ENCODE results near the gene PPP1R37. TPM values are rescaled to one million over a fixed set of nuclear protein-coding genes. Genes with fewer than 3 reads are reported as not detected.
A peak's percentile ranks its signal among the peaks of the same experiment; 100 is the strongest.

Gene PPP1R37
- total RNA-seq, 2 donors from 2014 or later: 18.1 to 36.3 TPM

DNA sequence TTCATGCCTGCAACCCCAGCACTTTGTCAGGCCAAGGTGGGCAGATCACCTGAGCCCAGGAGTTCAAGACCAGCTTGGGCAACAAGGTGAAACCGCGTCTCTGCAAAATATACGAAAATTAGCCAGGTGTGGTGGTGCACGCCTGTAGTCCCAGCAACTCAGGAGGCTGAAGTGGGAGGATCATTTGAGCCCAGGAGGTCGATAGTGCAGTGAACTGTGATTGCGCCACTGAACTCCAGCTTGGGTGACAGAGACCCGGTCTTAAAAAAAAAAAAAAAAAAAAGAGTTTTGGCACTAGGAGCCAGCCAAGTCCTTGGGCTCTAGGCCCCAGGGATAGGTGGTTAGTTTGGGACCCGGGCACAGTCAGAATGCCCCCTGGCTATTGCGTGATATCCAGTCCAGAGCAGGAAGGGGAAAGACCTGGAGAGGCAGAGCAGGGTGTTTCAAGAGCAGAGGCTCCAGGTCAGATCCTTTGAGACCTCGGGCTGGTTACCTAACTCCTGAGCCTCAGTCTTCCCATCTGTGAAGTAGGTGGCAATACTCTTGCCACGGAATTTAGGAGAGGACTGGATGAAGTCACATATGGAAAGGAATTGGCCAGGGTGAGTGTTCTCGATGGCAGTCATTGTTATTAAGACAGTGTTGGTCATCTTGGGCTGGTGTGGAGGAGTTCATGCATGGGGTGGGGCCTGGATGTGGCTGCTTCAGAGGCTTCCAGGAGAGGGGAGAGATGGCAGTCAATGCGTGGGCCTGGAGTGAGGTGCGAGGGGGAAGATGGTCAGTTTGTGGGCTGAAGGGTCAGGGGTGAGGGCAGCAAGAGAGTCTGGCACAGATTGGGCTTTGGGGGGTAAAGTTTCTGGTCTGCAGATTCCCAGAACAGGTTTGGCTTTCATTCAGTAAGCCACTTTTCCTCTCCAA lies 2.8 kb downstream of the PPP1R37 start:
- H3K27me3 Mint-ChIP-seq: no peaks in the 10 kb centered on the region
- peaks cover 64% of the 10 kb centered on the region in 2 donors for H3K4me1 Mint-ChIP-seq (ENCODE audit: low read depth in 2 of 2)
- H3K36me3 Mint-ChIP-seq: peaks cover 6% of the 10 kb centered on the region
- no peak overlapping the region for H3K4me3 Mint-ChIP-seq
- ATAC-seq: no peak
- peak overlapping the region in 1 of 2 donors; percentile 65 for H3K27ac Mint-ChIP-seq
- no peaks in the 10 kb centered on the region for H3K9me3 Mint-ChIP-seq
- no peak for DNase-seq (ENCODE audit: low spot score)

DNA sequence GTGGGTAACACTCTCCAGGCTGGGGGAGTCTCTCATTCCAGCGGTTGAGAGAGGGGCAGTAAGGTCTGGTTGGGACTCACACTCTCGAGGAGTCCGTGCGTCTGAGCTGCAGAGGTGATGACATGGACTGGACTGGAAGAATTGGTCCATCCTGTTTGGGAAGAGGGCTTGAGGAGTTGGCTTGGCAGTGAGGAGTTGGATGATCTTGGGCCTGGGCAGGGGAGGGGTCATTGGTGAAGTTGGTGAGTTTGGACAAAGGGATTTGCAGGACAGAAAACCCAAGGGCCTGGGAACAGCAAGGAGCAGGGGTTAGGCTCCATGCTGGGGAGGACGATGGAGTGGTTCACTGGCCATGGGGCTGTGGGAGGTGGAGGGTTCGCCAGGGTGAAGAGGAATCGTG lies 3.7 kb downstream of the PPP1R37 start:
- Mint-ChIP-seq H3K9me3 (no peaks in the 10 kb centered on the region), H3K4me3 (peak overlapping the region; percentile 9), H3K4me1 (ENCODE audit: low read depth in 2 of 2) (peaks cover 60 to 62% of the 10 kb centered on the region in 2 donors), H3K36me3 (no peaks in the 10 kb centered on the region), H3K27ac (peak overlapping the region in 1 of 2 donors; percentile 65), H3K27me3 (no peaks in the 10 kb centered on the region)
- ATAC-seq (no peak), DNase-seq (ENCODE audit: low spot score) (no peak)

DNA sequence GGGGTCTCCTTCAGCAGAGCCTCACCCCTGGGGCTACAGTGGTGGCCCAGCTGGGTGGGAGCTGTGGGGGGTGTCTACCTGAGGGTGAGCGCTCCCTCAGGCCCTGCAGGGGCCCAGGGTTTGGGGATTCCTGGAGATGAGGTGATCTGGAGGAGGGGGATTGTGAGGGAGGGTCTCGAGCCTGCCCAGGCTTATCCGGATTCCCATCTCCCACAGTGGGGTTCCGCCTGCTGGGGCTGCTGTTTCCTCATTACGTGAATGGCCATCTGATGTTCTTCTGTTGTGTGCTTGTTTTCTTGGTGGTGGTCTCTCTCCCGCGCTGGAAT lies 4.4 kb downstream of the PPP1R37 start:
- Mint-ChIP-seq H3K9me3 (no peaks in the 10 kb centered on the region), H3K27me3 (no peaks in the 10 kb centered on the region), H3K4me3 (no peak overlapping the region), H3K4me1 (ENCODE audit: low read depth in 2 of 2) (peaks cover 55 to 59% of the 10 kb centered on the region in 2 donors), H3K27ac (no peak overlapping the region), H3K36me3 (no peaks in the 10 kb centered on the region)
- DNase-seq (ENCODE audit: low spot score) (no peak), ATAC-seq (no peak)

DNA sequence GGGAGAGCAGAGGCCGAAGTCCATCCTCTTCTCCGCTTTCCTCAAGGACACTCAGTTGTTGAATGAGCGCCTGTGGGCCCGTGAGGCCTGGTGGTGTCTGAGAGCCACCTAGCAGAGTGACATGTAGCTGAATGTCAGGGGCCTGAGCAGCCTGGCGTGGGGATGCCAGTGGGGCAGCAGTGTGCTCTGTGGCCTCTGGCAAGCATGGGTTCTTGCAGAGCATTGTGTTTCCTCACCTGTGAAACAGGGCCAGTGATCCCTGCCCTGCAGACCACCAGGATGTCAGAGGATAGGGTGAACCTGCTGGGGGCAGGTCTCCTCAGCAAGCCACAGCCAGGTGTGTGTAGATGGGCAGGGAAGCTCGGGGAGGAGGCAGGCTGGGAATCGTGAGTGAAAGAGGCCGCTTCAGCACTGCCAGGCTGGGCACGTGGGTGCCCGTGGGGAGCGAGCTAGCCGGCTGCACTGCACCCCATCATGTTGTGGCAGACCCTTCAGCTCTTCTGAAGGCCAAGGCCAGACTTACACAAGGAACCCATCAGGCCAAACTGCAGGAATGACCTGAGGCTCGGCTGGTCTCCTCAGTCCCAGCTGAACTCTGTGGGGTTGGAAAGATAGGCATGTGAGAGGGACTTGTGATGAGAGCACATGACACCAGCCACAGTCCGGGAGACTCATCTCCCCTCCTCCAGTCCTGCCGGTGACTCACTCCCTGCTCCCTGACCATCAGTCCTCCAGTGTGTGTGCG lies 5.0 kb downstream of the PPP1R37 start:
- Mint-ChIP-seq H3K9me3 (no peaks in the 10 kb centered on the region), H3K27me3 (no peaks in the 10 kb centered on the region), H3K27ac (no peak overlapping the region), H3K36me3 (no peaks in the 10 kb centered on the region), H3K4me1 (ENCODE audit: low read depth in 2 of 2) (peaks cover 55% of the 10 kb centered on the region in 2 donors), H3K4me3 (no peak overlapping the region)
- DNase-seq (ENCODE audit: low spot score) (no peak), ATAC-seq (no peak)

DNA sequence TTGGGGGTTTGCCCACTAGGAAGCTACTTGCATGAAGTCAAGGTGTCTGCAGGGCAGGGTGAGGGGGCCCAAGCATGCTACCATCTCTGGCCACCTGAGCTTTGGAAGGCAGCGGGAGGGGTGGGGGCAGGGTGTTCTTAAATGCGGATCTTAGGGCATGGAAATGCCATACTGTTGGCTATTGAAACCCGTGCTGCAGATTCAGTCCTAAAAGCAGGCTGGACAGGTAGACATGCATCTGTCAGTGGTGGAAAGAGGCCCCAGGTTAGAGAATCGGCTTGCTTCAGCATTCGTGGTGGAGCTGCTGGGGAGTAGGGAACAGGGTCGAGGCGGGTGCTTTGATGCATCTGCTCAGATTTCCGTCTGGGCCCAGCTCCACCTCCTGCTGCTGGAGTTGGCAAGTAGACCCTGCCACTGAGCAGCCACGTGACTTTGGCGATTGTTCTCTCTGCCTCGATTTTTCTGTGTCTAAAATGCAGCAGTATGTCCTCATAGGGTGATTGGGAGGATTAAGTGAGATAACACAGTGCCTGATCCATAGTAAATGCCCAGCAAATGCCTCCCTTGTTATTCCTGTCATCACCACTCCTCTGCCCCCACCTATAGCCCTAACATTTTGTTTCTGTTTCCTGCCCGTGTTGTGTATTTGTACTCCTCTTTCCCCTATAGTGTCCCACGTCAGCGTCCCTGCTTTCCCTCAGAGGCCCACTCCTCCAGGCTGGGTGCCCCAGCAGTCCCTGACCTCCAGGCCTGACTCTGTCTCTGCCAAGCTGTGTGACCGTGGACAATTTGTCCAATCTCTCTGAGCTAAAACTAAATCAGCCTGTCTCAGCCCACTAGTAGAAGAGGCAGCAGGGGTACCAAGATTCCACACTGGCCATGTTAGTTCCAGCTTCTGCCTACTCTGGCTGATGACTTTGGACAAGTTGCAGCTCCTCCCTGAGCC lies 5.8 kb downstream of the PPP1R37 start:
- DNase-seq (ENCODE audit: low spot score) (no peak), ATAC-seq (no peak)
- no peaks in the 10 kb centered on the region for H3K36me3 Mint-ChIP-seq
- peaks cover 50 to 55% of the 10 kb centered on the region in 2 donors for H3K4me1 Mint-ChIP-seq (ENCODE audit: low read depth in 2 of 2)
- H3K9me3 Mint-ChIP-seq: no peaks in the 10 kb centered on the region
- H3K27ac Mint-ChIP-seq: no peak overlapping the region
- H3K27me3 Mint-ChIP-seq: no peaks in the 10 kb centered on the region
- H3K4me3 Mint-ChIP-seq: no peak overlapping the region

DNA sequence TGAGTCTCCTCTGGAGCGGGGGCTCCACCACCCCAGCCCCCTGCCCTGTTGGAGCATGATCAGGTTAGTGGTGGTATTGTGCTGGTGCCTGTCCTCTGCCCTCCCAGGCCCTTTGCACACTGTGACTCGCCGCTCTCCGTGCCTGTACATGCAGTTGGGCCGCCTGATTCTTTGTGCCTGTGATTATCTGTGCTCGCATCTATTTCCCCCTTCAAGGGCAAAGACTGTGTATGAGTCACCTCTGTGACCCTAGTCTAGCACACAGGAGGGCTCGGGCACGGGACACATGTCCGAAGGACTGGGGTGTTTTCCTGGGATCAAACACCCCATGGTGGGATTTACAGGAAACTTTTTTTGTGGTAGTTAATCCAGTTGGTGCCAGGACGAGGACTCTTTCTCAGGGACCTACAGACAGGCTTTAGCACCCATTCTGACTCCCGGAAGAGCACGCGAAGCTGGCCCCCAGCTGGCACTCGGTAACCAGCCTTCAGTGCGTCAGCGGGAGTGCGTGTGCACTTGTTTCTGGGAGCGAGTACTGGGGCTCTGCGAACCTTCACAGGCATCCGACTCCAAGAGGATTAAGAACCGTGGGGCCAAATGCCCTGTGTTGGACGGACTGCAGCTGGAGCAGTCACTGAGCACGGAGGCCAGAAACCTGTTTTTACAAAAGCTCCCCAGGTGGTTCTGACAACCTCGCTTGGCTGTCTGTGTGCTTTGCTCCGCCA lies 6.7 kb downstream of the PPP1R37 start:
- ATAC-seq (no peak), DNase-seq (ENCODE audit: low spot score) (no peak)
- no peak overlapping the region for H3K4me3 Mint-ChIP-seq
- no peaks in the 10 kb centered on the region for H3K27me3 Mint-ChIP-seq
- H3K9me3 Mint-ChIP-seq: no peaks in the 10 kb centered on the region
- no peak overlapping the region for H3K27ac Mint-ChIP-seq
- no peaks in the 10 kb centered on the region for H3K36me3 Mint-ChIP-seq
- H3K4me1 Mint-ChIP-seq (ENCODE audit: low read depth in 2 of 2): peaks cover 50 to 55% of the 10 kb centered on the region in 2 donors

DNA sequence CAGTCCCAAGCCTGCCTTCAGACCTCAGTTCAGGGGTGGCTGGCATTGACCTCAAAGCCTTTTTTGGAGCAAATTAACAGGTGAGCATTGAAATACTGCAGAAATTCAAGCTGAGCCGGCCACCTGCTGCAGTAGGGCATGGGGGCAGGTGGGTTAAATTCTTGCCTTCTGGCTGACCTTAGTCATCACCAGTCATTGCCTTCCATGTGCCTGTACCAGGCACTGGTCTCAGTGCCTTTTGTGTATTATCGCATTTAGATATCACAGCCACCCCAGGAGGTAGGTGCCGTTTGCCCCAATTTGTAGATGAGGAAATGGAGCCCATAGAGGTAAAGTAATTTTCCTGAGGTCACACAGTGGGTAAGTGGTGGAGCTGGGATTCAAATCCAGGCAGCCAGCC lies 7.2 kb downstream of the PPP1R37 start:
- no peak for ATAC-seq
- Mint-ChIP-seq H3K36me3 (no peaks in the 10 kb centered on the region), H3K27ac (no peak overlapping the region), H3K4me1 (ENCODE audit: low read depth in 2 of 2) (peaks cover 50 to 57% of the 10 kb centered on the region in 2 donors), H3K4me3 (no peak overlapping the region), H3K9me3 (no peaks in the 10 kb centered on the region), H3K27me3 (no peaks in the 10 kb centered on the region)
- DNase-seq (ENCODE audit: low spot score): no peak

DNA sequence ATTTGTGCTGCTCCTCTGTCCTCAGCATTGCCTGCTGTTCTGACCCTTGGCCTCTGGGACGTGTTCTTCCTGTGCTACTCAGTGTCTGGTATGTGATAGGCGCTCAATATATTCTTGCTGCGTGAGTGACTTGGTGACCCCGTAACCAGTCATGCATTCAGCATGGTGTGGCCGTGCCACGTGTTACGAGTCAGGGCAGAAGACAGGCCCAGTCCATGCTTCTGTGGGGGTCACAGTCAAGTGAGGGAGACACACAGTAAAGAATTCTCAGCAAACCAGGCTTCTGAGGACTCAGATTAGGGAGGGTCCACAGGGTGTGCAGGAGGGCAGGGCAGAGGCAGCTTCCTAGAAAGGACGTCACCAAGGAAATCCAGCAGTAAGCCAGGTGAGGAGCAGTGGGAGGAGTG lies 7.9 kb downstream of the PPP1R37 start:
- no peaks in the 10 kb centered on the region for H3K27me3 Mint-ChIP-seq
- H3K4me3 Mint-ChIP-seq: no peak overlapping the region
- no peak for ATAC-seq
- no peaks in the 10 kb centered on the region for H3K9me3 Mint-ChIP-seq
- no peak overlapping the region for H3K27ac Mint-ChIP-seq
- DNase-seq (ENCODE audit: low spot score): no peak
- H3K4me1 Mint-ChIP-seq (ENCODE audit: low read depth in 2 of 2): peaks cover 48 to 59% of the 10 kb centered on the region in 2 donors
- H3K36me3 Mint-ChIP-seq: no peaks in the 10 kb centered on the region

DNA sequence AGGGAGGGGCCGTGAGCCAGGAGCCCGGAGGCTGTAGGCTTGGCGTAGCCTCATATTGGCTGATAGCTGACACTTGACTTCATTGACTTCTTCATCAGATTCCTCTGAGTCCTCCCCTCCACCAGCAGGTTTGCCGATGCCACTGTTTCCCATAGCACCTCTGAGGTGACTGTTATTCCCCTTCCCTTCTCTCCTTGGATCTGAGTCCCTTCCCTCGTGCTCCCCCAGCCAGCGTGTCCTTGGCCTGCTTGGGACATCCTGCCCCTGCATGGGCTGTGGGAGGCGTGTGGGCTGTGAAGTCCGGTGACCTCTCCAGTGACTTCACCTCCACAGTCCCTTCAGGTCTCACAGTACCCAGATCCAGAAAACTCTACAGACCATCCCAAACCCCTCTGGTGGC lies 8.8 kb downstream of the PPP1R37 start:
- Mint-ChIP-seq H3K4me3 (no peak overlapping the region), H3K36me3 (no peaks in the 10 kb centered on the region), H3K4me1 (ENCODE audit: low read depth in 2 of 2) (peaks cover 38 to 49% of the 10 kb centered on the region in 2 donors), H3K9me3 (no peaks in the 10 kb centered on the region), H3K27me3 (no peaks in the 10 kb centered on the region), H3K27ac (no peak overlapping the region)
- ATAC-seq (no peak), DNase-seq (ENCODE audit: low spot score) (no peak)

DNA sequence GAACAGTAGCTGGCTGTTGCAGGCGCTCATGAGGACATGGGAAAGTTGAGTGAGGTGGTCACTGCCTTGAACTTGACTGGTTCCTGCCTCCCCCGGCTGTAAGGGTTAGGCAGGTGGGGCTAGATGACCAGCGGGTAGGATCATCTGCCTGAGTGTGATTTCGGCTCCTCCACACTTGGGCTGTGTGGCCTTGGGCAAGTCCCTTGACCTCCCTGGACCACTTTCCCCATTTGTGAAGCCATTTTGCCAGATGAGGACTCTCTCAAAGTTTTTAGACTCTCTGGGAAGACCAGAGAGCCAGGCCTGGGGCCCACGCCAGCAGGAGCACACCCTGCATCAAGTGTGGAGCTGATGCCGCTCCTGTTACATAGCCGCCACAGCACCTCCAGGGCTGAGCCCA lies 9.5 kb downstream of the PPP1R37 start:
- Mint-ChIP-seq H3K9me3 (no peaks in the 10 kb centered on the region), H3K36me3 (no peaks in the 10 kb centered on the region), H3K4me3 (no peak overlapping the region), H3K4me1 (ENCODE audit: low read depth in 2 of 2) (peaks cover 33 to 45% of the 10 kb centered on the region in 2 donors), H3K27ac (no peak overlapping the region), H3K27me3 (no peaks in the 10 kb centered on the region)
- DNase-seq (ENCODE audit: low spot score) (no peak), ATAC-seq (no peak)

DNA sequence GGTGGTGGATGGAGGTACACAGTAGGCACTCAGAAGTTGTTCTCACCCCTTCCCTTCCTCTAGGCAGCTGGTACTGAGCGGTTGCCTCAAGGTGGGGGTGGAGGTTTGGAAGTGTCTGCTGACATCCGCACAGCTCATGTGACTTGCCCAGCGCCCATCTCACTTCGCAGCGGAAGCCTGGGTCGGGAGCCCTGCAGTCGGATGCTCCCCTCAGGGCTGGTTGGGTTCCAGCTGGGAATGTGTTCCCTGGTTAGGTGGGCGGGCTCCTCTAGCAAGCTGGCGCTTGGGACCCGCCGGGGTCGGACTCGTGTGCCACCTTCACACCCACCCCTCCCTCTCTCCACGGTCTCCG lies 10.2 kb downstream of the PPP1R37 start:
- peak; percentile 72 to 82 for ATAC-seq
- Mint-ChIP-seq H3K27ac (no peak overlapping the region), H3K27me3 (no peaks in the 10 kb centered on the region), H3K9me3 (no peaks in the 10 kb centered on the region), H3K4me3 (peak overlapping the region; percentile 41), H3K4me1 (ENCODE audit: low read depth in 2 of 2) (peaks cover 29 to 41% of the 10 kb centered on the region in 2 donors), H3K36me3 (no peaks in the 10 kb centered on the region)
- DNase-seq (ENCODE audit: low spot score): no peak

DNA sequence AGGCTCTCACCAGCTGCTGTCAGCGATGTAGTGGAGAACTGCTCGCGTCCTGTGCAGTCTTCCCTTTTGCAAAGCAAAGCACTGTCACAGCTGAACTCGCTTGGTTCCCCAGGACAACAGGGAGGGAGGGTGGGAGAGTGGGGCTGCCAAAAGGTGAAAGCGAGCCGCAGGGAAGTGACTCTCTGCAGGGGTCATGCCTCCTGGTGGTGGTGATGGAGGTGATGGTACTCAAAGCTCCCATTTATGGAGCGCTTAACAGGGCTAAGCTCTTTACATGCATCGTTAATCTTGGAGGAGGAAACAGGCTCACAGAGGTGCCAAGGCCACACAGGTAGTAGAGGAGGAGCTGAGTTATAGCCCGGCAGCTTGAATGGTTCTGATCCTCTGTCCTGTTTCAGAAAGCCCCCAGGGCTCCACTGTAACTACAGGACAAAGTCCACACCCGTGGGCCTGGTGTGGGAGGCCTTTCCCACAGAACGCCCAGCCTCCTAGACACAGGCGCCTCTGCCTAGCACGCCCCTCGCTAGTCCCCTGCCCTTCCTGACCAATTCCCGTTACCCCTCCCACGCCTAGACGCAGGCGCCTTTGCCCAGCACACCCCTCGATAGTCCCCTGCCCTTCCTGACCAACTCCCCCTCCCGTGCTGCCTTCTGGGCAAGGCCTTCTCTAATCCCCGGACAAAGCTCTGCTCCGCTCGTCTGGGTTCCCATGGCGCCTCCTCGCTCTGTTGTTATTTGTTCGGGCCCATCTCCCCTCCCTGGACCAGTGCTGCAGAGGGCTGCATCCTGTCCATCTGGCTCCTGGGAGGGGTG lies 10.7 kb downstream of the PPP1R37 start:
- no peaks in the 10 kb centered on the region for H3K36me3 Mint-ChIP-seq
- DNase-seq (ENCODE audit: low spot score): no peak
- no peak overlapping the region for H3K27ac Mint-ChIP-seq
- no peaks in the 10 kb centered on the region for H3K9me3 Mint-ChIP-seq
- no peaks in the 10 kb centered on the region for H3K27me3 Mint-ChIP-seq
- ATAC-seq: peak in 1 of 2 donors; percentile 2
- no peak overlapping the region for H3K4me3 Mint-ChIP-seq
- peaks cover 29 to 41% of the 10 kb centered on the region in 2 donors for H3K4me1 Mint-ChIP-seq (ENCODE audit: low read depth in 2 of 2)
